ENCODE results near the gene OR14A2.

DNA sequence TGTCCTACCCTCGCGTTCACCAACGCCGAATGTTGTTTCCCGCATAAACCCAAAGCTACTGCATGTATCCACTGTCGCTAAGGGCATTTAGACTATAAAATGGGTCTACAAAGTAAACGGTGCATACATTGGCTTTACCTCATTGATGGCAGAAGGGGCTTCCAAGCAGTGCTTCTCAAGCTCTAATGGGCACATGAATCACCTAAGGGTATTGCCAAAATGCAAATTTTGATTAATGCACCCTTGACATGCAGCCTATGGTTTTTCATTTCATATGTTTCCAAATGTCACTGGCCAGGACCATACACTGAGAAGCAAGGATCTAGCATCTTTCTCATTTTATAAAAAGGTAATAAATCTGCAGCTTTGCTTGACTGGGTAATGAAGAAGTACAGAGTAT, 34.2 kb downstream of the OR14A2 start:
- TF ChIP-seq CREB1 (CRISPR knock-in tag; IDR thresholded peaks at IDR 0.05; ENCODE audit: low read depth) = no peak
- TF ChIP-seq, protein P1, sequence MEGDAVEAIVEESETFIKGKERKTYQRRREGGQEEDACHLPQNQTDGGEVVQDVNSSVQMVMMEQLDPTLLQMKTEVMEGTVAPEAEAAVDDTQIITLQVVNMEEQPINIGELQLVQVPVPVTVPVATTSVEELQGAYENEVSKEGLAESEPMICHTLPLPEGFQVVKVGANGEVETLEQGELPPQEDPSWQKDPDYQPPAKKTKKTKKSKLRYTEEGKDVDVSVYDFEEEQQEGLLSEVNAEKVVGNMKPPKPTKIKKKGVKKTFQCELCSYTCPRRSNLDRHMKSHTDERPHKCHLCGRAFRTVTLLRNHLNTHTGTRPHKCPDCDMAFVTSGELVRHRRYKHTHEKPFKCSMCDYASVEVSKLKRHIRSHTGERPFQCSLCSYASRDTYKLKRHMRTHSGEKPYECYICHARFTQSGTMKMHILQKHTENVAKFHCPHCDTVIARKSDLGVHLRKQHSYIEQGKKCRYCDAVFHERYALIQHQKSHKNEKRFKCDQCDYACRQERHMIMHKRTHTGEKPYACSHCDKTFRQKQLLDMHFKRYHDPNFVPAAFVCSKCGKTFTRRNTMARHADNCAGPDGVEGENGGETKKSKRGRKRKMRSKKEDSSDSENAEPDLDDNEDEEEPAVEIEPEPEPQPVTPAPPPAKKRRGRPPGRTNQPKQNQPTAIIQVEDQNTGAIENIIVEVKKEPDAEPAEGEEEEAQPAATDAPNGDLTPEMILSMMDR (conservative IDR thresholded peaks at IDR 0.05; ENCODE audit: low read depth in 2 of 2) = no peak
- TF ChIP-seq EZH2phosphoT487 (IDR thresholded peaks at IDR 0.05; ENCODE audit: unreplicated experiment) = no peak
- TF ChIP-seq ZNF331 (CRISPR knock-in tag; IDR thresholded peaks at IDR 0.05; ENCODE audit: low read depth) = no peak
- TF ChIP-seq POLR2AphosphoS5 (IDR thresholded peaks at IDR 0.05; ENCODE audit: low read depth) = no peak
- TF ChIP-seq EZH2 (IDR thresholded peaks at IDR 0.05; ENCODE audit: low read depth, unreplicated experiment) = no peak
- no peak for TF ChIP-seq JUNB (IDR thresholded peaks at IDR 0.05; ENCODE audit: unreplicated experiment)
- TF ChIP-seq, protein P2, sequence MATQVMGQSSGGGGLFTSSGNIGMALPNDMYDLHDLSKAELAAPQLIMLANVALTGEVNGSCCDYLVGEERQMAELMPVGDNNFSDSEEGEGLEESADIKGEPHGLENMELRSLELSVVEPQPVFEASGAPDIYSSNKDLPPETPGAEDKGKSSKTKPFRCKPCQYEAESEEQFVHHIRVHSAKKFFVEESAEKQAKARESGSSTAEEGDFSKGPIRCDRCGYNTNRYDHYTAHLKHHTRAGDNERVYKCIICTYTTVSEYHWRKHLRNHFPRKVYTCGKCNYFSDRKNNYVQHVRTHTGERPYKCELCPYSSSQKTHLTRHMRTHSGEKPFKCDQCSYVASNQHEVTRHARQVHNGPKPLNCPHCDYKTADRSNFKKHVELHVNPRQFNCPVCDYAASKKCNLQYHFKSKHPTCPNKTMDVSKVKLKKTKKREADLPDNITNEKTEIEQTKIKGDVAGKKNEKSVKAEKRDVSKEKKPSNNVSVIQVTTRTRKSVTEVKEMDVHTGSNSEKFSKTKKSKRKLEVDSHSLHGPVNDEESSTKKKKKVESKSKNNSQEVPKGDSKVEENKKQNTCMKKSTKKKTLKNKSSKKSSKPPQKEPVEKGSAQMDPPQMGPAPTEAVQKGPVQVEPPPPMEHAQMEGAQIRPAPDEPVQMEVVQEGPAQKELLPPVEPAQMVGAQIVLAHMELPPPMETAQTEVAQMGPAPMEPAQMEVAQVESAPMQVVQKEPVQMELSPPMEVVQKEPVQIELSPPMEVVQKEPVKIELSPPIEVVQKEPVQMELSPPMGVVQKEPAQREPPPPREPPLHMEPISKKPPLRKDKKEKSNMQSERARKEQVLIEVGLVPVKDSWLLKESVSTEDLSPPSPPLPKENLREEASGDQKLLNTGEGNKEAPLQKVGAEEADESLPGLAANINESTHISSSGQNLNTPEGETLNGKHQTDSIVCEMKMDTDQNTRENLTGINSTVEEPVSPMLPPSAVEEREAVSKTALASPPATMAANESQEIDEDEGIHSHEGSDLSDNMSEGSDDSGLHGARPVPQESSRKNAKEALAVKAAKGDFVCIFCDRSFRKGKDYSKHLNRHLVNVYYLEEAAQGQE (IDR thresholded peaks at IDR 0.05; ENCODE audit: unreplicated experiment) = no peak
- no peak for TF ChIP-seq STAT1 (IDR thresholded peaks at IDR 0.05; ENCODE audit: unreplicated experiment)

Measured in GM23338 (cell line).